Osteocyte (in vitro differentiated cells): ENCODE measurements around the gene COPS8. TPM values are rescaled to one million over a fixed set of nuclear protein-coding genes. Genes with fewer than 3 reads are reported as not detected.

ENCODE experiments used
- DNase-seq: peaks from one replicate; pipeline ENCODE4 v3.0.0; 2021; ENCODE audit warnings: mixed read lengths; ENCODE audit not compliant: unreplicated experiment; ENCODE audit errors: extremely low spot score
- H3K27ac Mint-ChIP-seq: one replicate; pipeline ENCODE4 v1.8.0; 2021; ENCODE audit warnings: mild to moderate bottlenecking, mixed read lengths; ENCODE audit not compliant: unreplicated experiment
- H3K27me3 Mint-ChIP-seq: one replicate; pipeline ENCODE4 v1.8.0; 2021; ENCODE audit warnings: mixed read lengths; ENCODE audit not compliant: unreplicated experiment
- H3K36me3 Mint-ChIP-seq: one replicate; pipeline ENCODE4 v1.8.0; 2021; ENCODE audit warnings: mixed read lengths; ENCODE audit not compliant: unreplicated experiment
- H3K4me1 Mint-ChIP-seq: one replicate; pipeline ENCODE4 v1.8.0; 2021; ENCODE audit warnings: mixed read lengths; ENCODE audit not compliant: unreplicated experiment
- H3K4me3 Mint-ChIP-seq: one replicate; pipeline ENCODE4 v1.8.0; 2021; ENCODE audit warnings: mild to moderate bottlenecking, moderate library complexity, mixed read lengths; ENCODE audit not compliant: unreplicated experiment
- H3K9me3 Mint-ChIP-seq: one replicate; pipeline ENCODE4 v1.8.0; 2021; ENCODE audit warnings: mixed read lengths; ENCODE audit not compliant: unreplicated experiment
- CTCF ChIP-seq: fragments of 200-600 bp; sonication (generic); IDR thresholded peaks from 2 replicates; pipeline ENCODE4 v1.5.0; 2021; ENCODE audit warnings: antibody characterized with exemption, mild to moderate bottlenecking, moderate library complexity
- total RNA-seq: library from RNA; stranded (reverse); gene quantifications from 2 replicates; pipeline ENCODE4 v1.2.1, GENCODE V29; 2021

The COPS8 gene
- total RNA-seq, 1 donor from 2014 or later = 104 TPM

- no peak for DNase-seq
- Mint-ChIP-seq H3K9me3 (no peaks in the 10 kb centered on the region), H3K4me1 (peaks cover 36% of the 10 kb centered on the region), H3K36me3 (no peaks in the 10 kb centered on the region), H3K27me3 (no peaks in the 10 kb centered on the region), H3K27ac (no peak overlapping the region), H3K4me3 (no peak overlapping the region)
- no peak for TF ChIP-seq CTCF
These were observed 33.0 kb downstream of the COPS8 start for GRCh38 chr2:237118561-237119155.

GRCh38 chr2:237120916-237121315 lies 35.2 kb downstream of the COPS8 start:
- Mint-ChIP-seq H3K4me3 (no peak overlapping the region), H3K36me3 (no peaks in the 10 kb centered on the region), H3K4me1 (peaks cover 34% of the 10 kb centered on the region), H3K27ac (peak overlapping the region; percentile 59), H3K9me3 (no peaks in the 10 kb centered on the region), H3K27me3 (no peaks in the 10 kb centered on the region)
- no peak for DNase-seq
- TF ChIP-seq CTCF = no peak

- peaks cover 34% of the 10 kb centered on the region for H3K4me1 Mint-ChIP-seq
- H3K9me3 Mint-ChIP-seq = no peaks in the 10 kb centered on the region
- H3K4me3 Mint-ChIP-seq = no peak overlapping the region
- H3K27me3 Mint-ChIP-seq = no peaks in the 10 kb centered on the region
- no peaks in the 10 kb centered on the region for H3K36me3 Mint-ChIP-seq
- peak overlapping the region; percentile 59 for H3K27ac Mint-ChIP-seq
- TF ChIP-seq CTCF = no peak
- no peak for DNase-seq
These were observed 35.6 kb downstream of the COPS8 start for GRCh38 chr2:237121321-237121720.

GRCh38 chr2:237122214-237122666 lies 36.6 kb downstream of the COPS8 start:
- H3K27ac Mint-ChIP-seq = peak overlapping the region; percentile 64
- H3K9me3 Mint-ChIP-seq = no peaks in the 10 kb centered on the region
- DNase-seq = no peak
- H3K4me3 Mint-ChIP-seq = no peak overlapping the region
- no peaks in the 10 kb centered on the region for H3K36me3 Mint-ChIP-seq
- peaks cover 29% of the 10 kb centered on the region for H3K4me1 Mint-ChIP-seq
- TF ChIP-seq CTCF = peak; percentile 77
- H3K27me3 Mint-ChIP-seq = no peaks in the 10 kb centered on the region

GRCh38 chr2:237124820-237125219 lies 39.1 kb downstream of the COPS8 start:
- H3K27ac Mint-ChIP-seq = no peak overlapping the region

More at GRCh38 chr2:237124820-237125219, 39.1 kb downstream of the COPS8 start:
- H3K4me1 Mint-ChIP-seq = peaks cover 13% of the 10 kb centered on the region
- no peak overlapping the region for H3K4me3 Mint-ChIP-seq
- TF ChIP-seq CTCF = no peak
- no peaks in the 10 kb centered on the region for H3K36me3 Mint-ChIP-seq
- DNase-seq = no peak
- no peaks in the 10 kb centered on the region for H3K9me3 Mint-ChIP-seq
- H3K27me3 Mint-ChIP-seq = no peaks in the 10 kb centered on the region
